Skin epidermis (tissue), 12 donors: ENCODE data around the gene UPP1.
"Not testable (repeated sequence)": the region's sequence is repeated elsewhere in the genome, so short reads cannot be mapped to it uniquely, and the experiment has no call there.

ENCODE experiments used
- H3K27ac ChIP-seq, 21 experiments: fragments of 200-600 bp; sonication (generic) in 11 of 21; one replicate each; pipeline ENCODE4 v1.5.0; 2020; ENCODE audit warnings: mild to moderate bottlenecking in 3 of 21, inconsistent platforms in 2 of 21, moderate library complexity in 2 of 21
- H3K4me3 ChIP-seq, 7 experiments: fragments of 200-600 bp; sonication (generic) in 2 of 7; one replicate each; pipeline ENCODE4 v1.5.0; 2020; ENCODE audit warnings: inconsistent platforms in 2 of 7, mild to moderate bottlenecking in 2 of 7, moderate library complexity in 1 of 7

Gene UPP1

DNA sequence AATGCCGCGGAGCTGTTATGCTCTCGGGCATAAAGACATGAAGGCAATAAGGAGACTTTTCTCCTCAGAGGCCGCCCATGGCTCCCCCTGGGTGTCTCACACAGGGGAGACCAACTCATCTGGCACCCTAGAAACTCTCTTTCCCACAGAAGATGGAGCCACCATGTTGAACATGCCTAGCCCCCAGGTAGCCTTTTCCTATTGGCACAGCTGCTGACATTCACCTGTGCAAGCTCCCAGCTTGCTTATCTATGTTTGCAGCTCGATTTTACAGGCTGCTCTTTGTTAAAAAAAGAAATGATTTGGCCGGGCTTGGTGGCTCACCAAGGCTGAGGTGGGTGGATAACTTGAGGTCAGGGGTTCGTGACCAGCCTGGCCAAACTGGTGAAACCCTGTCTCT, 58.6 kb downstream of the UPP1 start:
- not testable (repeated sequence) for H3K4me3 ChIP-seq, H3K27ac ChIP-seq

GRCh38 chr7:48148311-48148710, 59.2 kb downstream of the UPP1 start:
- Histone ChIP-seq H3K27ac (no peak overlapping the region), H3K4me3 (no peak overlapping the region)

DNA sequence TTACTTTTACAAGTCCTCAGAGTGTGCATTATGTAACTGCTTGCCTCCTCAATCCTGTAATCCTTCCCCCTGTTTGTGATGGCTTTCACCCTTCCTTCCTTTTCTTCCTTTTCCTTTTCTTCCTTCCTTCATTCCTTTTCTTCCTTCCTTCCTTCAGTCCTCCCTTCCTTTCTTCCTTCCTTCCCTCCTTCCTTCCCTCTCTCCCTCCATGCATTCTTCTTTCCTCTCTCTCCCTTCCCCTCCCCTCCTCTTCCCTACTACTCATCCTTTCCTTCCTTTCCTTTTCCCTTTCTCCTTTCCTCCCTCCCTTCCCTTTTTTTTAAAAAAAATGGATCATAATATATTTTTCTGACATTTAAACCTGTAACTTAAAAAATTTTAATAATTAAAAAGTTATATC, 60.0 kb downstream of the UPP1 start:
- H3K4me3 ChIP-seq, result no peak overlapping the region
- H3K27ac ChIP-seq, result no peak overlapping the region

DNA sequence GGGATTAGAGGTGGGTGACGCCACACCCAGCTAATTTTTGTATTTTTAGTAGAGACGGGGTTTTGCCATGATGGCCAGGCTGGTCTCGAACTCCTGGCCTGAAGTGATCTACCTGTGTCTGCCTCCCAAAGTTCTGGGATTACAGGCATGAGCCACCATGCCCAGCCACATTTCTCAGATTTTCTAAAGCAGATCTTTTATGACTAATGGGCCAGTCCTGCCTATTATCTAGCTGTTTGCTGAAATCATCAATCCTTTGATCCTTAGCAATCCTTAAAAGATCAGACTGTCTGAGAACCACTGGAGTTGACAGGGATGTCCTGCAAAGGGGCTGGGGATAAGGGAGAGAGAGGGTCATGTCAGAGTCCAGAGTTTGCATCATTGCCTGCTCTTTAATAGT, 61.0 kb downstream of the UPP1 start:
- no peak overlapping the region for H3K27ac ChIP-seq
- no peak overlapping the region for H3K4me3 ChIP-seq

DNA sequence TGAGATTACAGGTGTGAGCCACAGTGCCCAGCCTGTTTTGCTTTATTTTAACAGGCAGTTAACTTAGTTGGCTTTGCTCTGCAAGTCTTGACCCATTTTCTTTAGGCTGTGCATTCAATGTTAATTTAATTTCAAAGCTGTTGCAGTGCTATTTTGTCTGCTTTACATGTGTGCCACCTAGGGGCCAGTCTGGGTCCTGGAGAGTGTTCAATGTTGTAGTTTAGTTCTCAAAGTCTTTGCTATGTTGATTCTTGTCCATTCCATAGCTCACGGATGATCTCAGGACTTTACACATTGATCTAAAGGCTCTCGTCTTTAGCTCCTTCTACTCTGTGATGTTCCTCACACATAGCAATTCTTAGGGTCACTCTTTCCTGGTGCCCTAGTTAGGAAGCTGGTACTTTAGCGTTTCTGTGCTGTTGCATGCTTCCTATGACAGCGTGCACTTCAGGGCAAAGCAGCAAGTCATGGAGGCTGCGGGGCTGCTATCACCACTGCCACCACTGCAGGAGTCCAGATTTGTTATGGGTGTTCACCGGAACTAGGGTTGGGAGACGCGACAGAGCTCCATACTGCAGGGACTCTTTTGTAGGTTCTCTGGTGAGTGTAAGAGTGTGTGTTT, 65.8 kb downstream of the UPP1 start:
- Histone ChIP-seq H3K4me3 (no peak overlapping the region), H3K27ac (no peak overlapping the region)
